ENCODE results near the gene DAZ4.
"Not testable (repeated sequence)": the region's sequence is repeated elsewhere in the genome, so short reads cannot be mapped to it uniquely, and the experiment has no call there.

Gene DAZ4, protein sequence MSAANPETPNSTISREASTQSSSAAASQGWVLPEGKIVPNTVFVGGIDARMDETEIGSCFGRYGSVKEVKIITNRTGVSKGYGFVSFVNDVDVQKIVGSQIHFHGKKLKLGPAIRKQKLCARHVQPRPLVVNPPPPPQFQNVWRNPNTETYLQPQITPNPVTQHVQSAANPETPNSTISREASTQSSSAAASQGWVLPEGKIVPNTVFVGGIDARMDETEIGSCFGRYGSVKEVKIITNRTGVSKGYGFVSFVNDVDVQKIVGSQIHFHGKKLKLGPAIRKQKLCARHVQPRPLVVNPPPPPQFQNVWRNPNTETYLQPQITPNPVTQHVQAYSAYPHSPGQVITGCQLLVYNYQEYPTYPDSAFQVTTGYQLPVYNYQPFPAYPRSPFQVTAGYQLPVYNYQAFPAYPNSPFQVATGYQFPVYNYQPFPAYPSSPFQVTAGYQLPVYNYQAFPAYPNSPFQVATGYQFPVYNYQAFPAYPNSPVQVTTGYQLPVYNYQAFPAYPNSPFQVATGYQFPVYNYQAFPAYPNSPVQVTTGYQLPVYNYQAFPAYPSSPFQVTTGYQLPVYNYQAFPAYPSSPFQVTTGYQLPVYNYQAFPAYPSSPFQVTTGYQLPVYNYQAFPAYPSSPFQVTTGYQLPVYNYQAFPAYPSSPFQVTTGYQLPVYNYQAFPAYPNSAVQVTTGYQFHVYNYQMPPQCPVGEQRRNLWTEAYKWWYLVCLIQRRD

DNA sequence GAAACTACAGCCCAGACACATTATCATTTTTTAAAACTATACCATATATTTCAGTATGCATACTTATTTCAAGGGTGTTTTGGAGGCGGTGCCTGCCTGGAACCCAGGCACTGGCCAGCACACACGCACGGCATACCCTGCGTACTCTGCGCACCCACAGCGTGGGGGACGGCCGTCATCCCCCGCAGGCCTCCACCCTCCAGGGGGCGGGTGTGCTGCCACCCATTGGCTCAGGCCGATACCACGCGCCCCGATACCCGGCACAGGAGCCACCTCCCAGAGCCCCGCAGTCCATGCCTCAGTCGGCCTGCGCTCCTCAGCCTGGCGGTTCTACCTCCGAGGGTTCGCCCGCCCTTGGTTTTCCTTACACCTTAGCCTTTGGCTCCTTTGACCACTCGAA lies at the start of gene DAZ4:
DAZ4 (plus strand) TSS at position 301 of the 400 bp plus-strand sequence. CDS start 208 bp downstream, outside the sequence.
- not testable (repeated sequence) for DNase-seq (ENCODE audit: low read depth)

GRCh38 chrY:24813293-24813692 lies 20.4 kb upstream of the DAZ4 start, which contains the start of gene DAZ3:
Gene DAZ3 (minus strand): TSS chrY:24813393. CDS start chrY:24813185, 208 bp downstream.
- not testable (repeated sequence) for DNase-seq (ENCODE audit: low read depth)

- not testable (repeated sequence) for DNase-seq (ENCODE audit: low read depth)
Measured at GRCh38 chrY:24821836-24822235, 11.9 kb upstream of the DAZ4 start.

GRCh38 chrY:24824184-24824879 lies 9.4 kb upstream of the DAZ4 start:
- DNase-seq (ENCODE audit: low read depth), result not testable (repeated sequence)

DNA sequence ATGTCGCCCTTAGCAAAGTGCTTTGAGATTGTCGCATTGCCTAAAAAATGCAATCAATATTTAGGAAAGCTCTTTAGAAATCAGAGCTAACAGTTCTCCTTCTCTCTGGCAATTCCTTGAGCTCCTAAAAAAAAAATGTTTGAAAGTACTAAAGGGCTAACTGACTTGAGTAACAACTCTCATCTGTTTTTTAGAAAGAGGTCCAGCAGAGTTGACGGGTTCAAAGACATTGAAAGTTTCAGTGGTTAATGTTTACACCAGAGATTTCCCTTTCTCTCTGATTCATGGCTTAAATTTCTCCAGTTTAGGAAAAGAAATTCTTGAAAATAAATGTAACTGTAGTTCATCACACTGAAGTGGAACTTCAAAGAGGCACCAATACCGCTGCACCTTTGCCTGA lies 8.7 kb upstream of the DAZ4 start:
- not testable (repeated sequence) for DNase-seq (ENCODE audit: low read depth)

All from CMK (cell line).